ENCODE measurements around the gene PDCD2L.

- TF ChIP-seq, protein P1, sequence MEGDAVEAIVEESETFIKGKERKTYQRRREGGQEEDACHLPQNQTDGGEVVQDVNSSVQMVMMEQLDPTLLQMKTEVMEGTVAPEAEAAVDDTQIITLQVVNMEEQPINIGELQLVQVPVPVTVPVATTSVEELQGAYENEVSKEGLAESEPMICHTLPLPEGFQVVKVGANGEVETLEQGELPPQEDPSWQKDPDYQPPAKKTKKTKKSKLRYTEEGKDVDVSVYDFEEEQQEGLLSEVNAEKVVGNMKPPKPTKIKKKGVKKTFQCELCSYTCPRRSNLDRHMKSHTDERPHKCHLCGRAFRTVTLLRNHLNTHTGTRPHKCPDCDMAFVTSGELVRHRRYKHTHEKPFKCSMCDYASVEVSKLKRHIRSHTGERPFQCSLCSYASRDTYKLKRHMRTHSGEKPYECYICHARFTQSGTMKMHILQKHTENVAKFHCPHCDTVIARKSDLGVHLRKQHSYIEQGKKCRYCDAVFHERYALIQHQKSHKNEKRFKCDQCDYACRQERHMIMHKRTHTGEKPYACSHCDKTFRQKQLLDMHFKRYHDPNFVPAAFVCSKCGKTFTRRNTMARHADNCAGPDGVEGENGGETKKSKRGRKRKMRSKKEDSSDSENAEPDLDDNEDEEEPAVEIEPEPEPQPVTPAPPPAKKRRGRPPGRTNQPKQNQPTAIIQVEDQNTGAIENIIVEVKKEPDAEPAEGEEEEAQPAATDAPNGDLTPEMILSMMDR (conservative IDR thresholded peaks at IDR 0.05): no peak
- TF ChIP-seq EZH2 (IDR thresholded peaks at IDR 0.05; ENCODE audit: low read depth): no peak
These were observed 43.8 kb upstream of the PDCD2L start for GRCh38 chr19:34360354-34360909.
